H9 (cell line): ENCODE results near the gene CTDSP2. TPM values are rescaled to one million over a fixed set of nuclear protein-coding genes. Genes with fewer than 3 reads are reported as not detected.

ENCODE experiments used
- DNase-seq: peaks from one replicate; pipeline ENCODE4 v3.0.0-alpha.2; 2017
- H2AFZ ChIP-seq: one replicate; pipeline ENCODE4 v1.6.1; 2013; ENCODE audit warnings: mild to moderate bottlenecking, low read length, control low read depth, moderate library complexity
- H2AK5ac ChIP-seq: 2 replicates; pipeline ENCODE4 v1.6.1; 2013; ENCODE audit warnings: low read length, control low read depth, mixed read lengths; ENCODE audit not compliant: insufficient read length
- H2BK120ac ChIP-seq: one replicate; pipeline ENCODE4 v1.6.1; 2013; ENCODE audit warnings: low read depth, mild to moderate bottlenecking, low read length, control low read depth, inconsistent platforms; ENCODE audit not compliant: poor library complexity, severe bottlenecking
- H2BK12ac ChIP-seq: 2 replicates; pipeline ENCODE4 v1.6.1; 2013; ENCODE audit warnings: low read length, control low read depth, mixed read lengths, low read depth; ENCODE audit not compliant: insufficient read length
- H2BK15ac ChIP-seq: 2 replicates; pipeline ENCODE4 v1.6.1; 2013; ENCODE audit warnings: low read depth, low read length, control low read depth
- H2BK20ac ChIP-seq: one replicate; pipeline ENCODE4 v1.6.1; 2013; ENCODE audit warnings: low read depth, mild to moderate bottlenecking, low read length, control low read depth, inconsistent platforms; ENCODE audit not compliant: poor library complexity, severe bottlenecking
- H2BK5ac ChIP-seq: 2 replicates; pipeline ENCODE4 v1.6.1; 2013; ENCODE audit warnings: low read length, control low read depth, mixed read lengths; ENCODE audit not compliant: insufficient read length
- H3K14ac ChIP-seq: 2 replicates; pipeline ENCODE4 v1.6.1; 2013; ENCODE audit warnings: low read length, control low read depth; ENCODE audit not compliant: insufficient read depth
- H3K18ac ChIP-seq: 2 replicates; pipeline ENCODE4 v1.6.1; 2013; ENCODE audit warnings: low read depth, mild to moderate bottlenecking, mixed read lengths, low read length, control low read depth; ENCODE audit not compliant: insufficient read length
- H3K23ac ChIP-seq: 2 replicates; pipeline ENCODE4 v1.6.1; 2013; ENCODE audit warnings: low read length, control low read depth, mixed read lengths, low read depth; ENCODE audit not compliant: insufficient read length
- H3K23me2 ChIP-seq: 2 replicates; pipeline ENCODE4 v1.6.1; 2013; ENCODE audit warnings: low read depth, mild to moderate bottlenecking, mixed read lengths, low read length, control low read depth; ENCODE audit not compliant: insufficient read length, poor library complexity, severe bottlenecking
- H3K27ac ChIP-seq: 2 replicates; pipeline ENCODE4 v1.5.1; 2013; ENCODE audit warnings: low read length, control low read depth, mixed read lengths, low read depth; ENCODE audit not compliant: insufficient read length
- H3K27me3 ChIP-seq: 2 replicates; pipeline ENCODE4 v1.6.1; 2013; ENCODE audit warnings: low read length, control low read depth, inconsistent platforms; ENCODE audit not compliant: insufficient read depth
- H3K4ac ChIP-seq: 2 replicates; pipeline ENCODE4 v1.6.1; 2013; ENCODE audit warnings: low read depth, mild to moderate bottlenecking, control low read depth, inconsistent platforms, low read length, moderate library complexity
- H3K4me1 ChIP-seq: 2 replicates; pipeline ENCODE4 v1.6.1; 2013; ENCODE audit warnings: low read length, control low read depth, inconsistent platforms; ENCODE audit not compliant: insufficient read depth
- H3K4me2 ChIP-seq: 2 replicates; pipeline ENCODE4 v1.6.1; 2013; ENCODE audit warnings: low read length, control low read depth, mixed read lengths; ENCODE audit not compliant: insufficient read length, insufficient read depth
- H3K56ac ChIP-seq: 2 replicates; pipeline ENCODE4 v1.6.1; 2013; ENCODE audit warnings: low read depth, mild to moderate bottlenecking, mixed read lengths, low read length, control low read depth; ENCODE audit not compliant: insufficient read length
- H3K79me1 ChIP-seq: 2 replicates; pipeline ENCODE4 v1.6.1; 2013; ENCODE audit warnings: low read depth, mild to moderate bottlenecking, moderate library complexity, low read length, control low read depth, inconsistent platforms; ENCODE audit not compliant: insufficient read depth, poor library complexity, severe bottlenecking
- H3K79me2 ChIP-seq: 2 replicates; pipeline ENCODE4 v1.6.1; 2013; ENCODE audit warnings: low read length, control low read depth, inconsistent platforms; ENCODE audit not compliant: insufficient read depth
- H3K9ac ChIP-seq: 2 replicates; pipeline ENCODE4 v1.6.1; 2013; ENCODE audit warnings: low read length, control low read depth, mixed read lengths; ENCODE audit not compliant: insufficient read length; ENCODE audit errors: extremely low read depth
- H3K9me3 ChIP-seq: one replicate; pipeline ENCODE4 v1.6.1; 2013; ENCODE audit warnings: low read depth, low read length, inconsistent platforms; ENCODE audit not compliant: control insufficient read depth
- H3T11ph ChIP-seq: one replicate; pipeline ENCODE4 v1.6.1; 2013; ENCODE audit warnings: mild to moderate bottlenecking, low read length, control low read depth, inconsistent platforms
- H4K20me1 ChIP-seq: one replicate; pipeline ENCODE4 v1.6.1; 2013; ENCODE audit not compliant: control insufficient read depth, insufficient read length, insufficient read depth
- H4K5ac ChIP-seq: 2 replicates; pipeline ENCODE4 v1.6.1; 2013; ENCODE audit warnings: low read depth, mild to moderate bottlenecking, mixed read lengths, low read length, control low read depth; ENCODE audit not compliant: insufficient read length
- H4K8ac ChIP-seq: replicated peaks from 2 replicates; pipeline ENCODE4 v1.6.1; 2013; ENCODE audit warnings: low read length, control low read depth, mixed read lengths, low read depth; ENCODE audit not compliant: insufficient read length
- H4K91ac ChIP-seq: 2 replicates; pipeline ENCODE4 v1.6.1; 2013; ENCODE audit warnings: low read depth, mild to moderate bottlenecking, moderate library complexity, mixed read lengths, low read length, control low read depth; ENCODE audit not compliant: insufficient read length
- H3K27ac Mint-ChIP-seq, 3 experiments: 2 replicates in 2 of 3; 3 replicates in 1 of 3; pipeline ENCODE4 v1.8.0; 2020 to 2021; ENCODE audit warnings: mixed read lengths in 3 of 3, mild to moderate bottlenecking in 1 of 3, moderate library complexity in 1 of 3
- H3K27me3 Mint-ChIP-seq: 2 replicates; pipeline ENCODE4 v1.8.0; 2021; ENCODE audit warnings: low read depth, mild to moderate bottlenecking, moderate library complexity, mixed read lengths
- H3K36me3 Mint-ChIP-seq, 3 experiments: 2 replicates in 2 of 3; 3 replicates in 1 of 3; pipeline ENCODE4 v1.8.0; 2020 to 2021; ENCODE audit warnings: low read depth in 3 of 3, mixed read lengths in 3 of 3; ENCODE audit not compliant: insufficient read depth in 1 of 3
- H3K4me1 Mint-ChIP-seq, 2 experiments: 2 replicates each; pipeline ENCODE4 v1.8.0; 2020; ENCODE audit warnings: mixed read lengths in 2 of 2
- H3K4me3 Mint-ChIP-seq, 2 experiments: 2 replicates in 1 of 2; 3 replicates in 1 of 2; pipeline ENCODE4 v1.8.0; 2020 to 2021; ENCODE audit warnings: mild to moderate bottlenecking in 2 of 2, mixed read lengths in 2 of 2, moderate library complexity in 1 of 2
- H3K9me3 Mint-ChIP-seq, 2 experiments: 2 replicates in 1 of 2; 3 replicates in 1 of 2; pipeline ENCODE4 v1.8.0; 2020; ENCODE audit warnings: mild to moderate bottlenecking in 2 of 2, mixed read lengths in 2 of 2, moderate library complexity in 1 of 2
- WGBS: extraction: QIAGEN DNeasy Blood & Tissue Kit; methylation state at CpG from one replicate; pipeline ENCODE4 v1.1.7; 2013; ENCODE audit warnings: missing lambda C conversion rate, low lambda C conversion rate, mixed read lengths; ENCODE audit not compliant: insufficient read length; ENCODE audit errors: extremely low coverage; 5-methylcytosine and 5-hydroxymethylcytosine counted together
- total RNA-seq: library from RNA; stranded (reverse); gene quantifications from 2 replicates; pipeline ENCODE4 v1.2.1, GENCODE V29; 2021
- TF ChIP-seq, protein P1 (sequence below): fragments of 200-600 bp; sonication (generic); conservative IDR thresholded peaks from 3 replicates; pipeline ENCODE4 v1.8.0; 2021; ENCODE audit warnings: antibody characterized with exemption, mild to moderate bottlenecking

Gene CTDSP2
- total RNA-seq, 1 experiment from 2014 or later: 103 TPM

DNA sequence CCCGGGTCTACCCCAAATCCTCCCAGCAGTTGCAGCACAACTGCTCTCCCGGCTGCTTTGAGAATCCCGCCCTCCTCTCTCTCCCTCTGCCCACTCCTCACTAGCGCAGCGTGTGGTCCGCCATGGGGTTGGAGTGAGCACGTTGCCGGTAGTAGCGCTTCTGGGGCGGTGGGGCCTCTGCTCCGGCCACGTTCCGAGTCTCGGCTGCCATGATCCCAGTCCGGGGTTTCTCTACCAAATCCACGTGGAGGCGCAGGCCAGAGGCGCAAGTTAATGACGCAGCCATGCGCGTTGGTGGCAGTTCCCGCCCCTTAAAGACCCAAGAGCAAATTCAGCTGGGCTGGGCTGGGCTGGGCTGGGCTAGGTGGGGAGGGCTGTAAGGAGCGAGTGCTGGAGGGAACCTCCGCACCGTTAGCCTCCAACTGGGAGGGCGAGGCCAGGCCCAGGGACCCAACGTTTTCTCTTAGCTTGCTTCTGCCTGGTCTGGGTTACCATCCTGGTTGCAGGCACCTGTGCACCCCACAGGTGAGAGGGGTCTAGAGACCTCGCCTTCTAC, 74.6 kb downstream of the CTDSP2 start, which contains the start of gene METTL1:
Gene METTL1 (minus strand): TSS at position 233 of the 556 bp plus-strand sequence. CDS start 22 bp downstream, at position 211.
- H3K79me1 ChIP-seq: no peaks in the 10 kb centered on the region
- H3K36me3 Mint-ChIP-seq: peaks cover 20 to 42% (median 31%) of the 10 kb centered on the region in 3 experiments
- no peak within 1 kb of the TSS for H2BK12ac ChIP-seq
- H3K9me3 Mint-ChIP-seq: no peaks in the 10 kb centered on the region
- H3K27ac ChIP-seq: peak within 1 kb of the TSS; percentile 17
- H3K4me1 Mint-ChIP-seq: peaks cover 13 to 19% of the 10 kb centered on the region in 2 experiments
- H4K5ac ChIP-seq: no peak within 1 kb of the TSS
- peaks cover 9% of the 10 kb centered on the region for H3K23me2 ChIP-seq
- no peak within 1 kb of the TSS for H2BK120ac ChIP-seq
- no peak within 1 kb of the TSS for H3K56ac ChIP-seq
- peak within 1 kb of the TSS; percentile 98 to 99 for H3K4me3 Mint-ChIP-seq
- H3K18ac ChIP-seq: peak within 1 kb of the TSS; percentile 97
- no peak within 1 kb of the TSS for H3K23ac ChIP-seq
- no peaks in the 10 kb centered on the region for H4K20me1 ChIP-seq
- no peaks in the 10 kb centered on the region; the same call in 1 of the 2 replicates for H3K27me3 ChIP-seq
- no CpG with 5 or more reads among the region's 28 CpGs for WGBS
- peak within 1 kb of the TSS; percentile 56 for H3T11ph ChIP-seq
- no peak within 1 kb of the TSS for H2AK5ac ChIP-seq
- H4K8ac ChIP-seq: no peak within 1 kb of the TSS
- H3K9me3 ChIP-seq: no peaks in the 10 kb centered on the region
- peaks cover 3% of the 10 kb centered on the region; the same call in 1 of the 2 replicates for H3K4me1 ChIP-seq
- H3K4ac ChIP-seq: no peak within 1 kb of the TSS
- TF ChIP-seq, protein P1, sequence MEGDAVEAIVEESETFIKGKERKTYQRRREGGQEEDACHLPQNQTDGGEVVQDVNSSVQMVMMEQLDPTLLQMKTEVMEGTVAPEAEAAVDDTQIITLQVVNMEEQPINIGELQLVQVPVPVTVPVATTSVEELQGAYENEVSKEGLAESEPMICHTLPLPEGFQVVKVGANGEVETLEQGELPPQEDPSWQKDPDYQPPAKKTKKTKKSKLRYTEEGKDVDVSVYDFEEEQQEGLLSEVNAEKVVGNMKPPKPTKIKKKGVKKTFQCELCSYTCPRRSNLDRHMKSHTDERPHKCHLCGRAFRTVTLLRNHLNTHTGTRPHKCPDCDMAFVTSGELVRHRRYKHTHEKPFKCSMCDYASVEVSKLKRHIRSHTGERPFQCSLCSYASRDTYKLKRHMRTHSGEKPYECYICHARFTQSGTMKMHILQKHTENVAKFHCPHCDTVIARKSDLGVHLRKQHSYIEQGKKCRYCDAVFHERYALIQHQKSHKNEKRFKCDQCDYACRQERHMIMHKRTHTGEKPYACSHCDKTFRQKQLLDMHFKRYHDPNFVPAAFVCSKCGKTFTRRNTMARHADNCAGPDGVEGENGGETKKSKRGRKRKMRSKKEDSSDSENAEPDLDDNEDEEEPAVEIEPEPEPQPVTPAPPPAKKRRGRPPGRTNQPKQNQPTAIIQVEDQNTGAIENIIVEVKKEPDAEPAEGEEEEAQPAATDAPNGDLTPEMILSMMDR: no peak
- H2BK15ac ChIP-seq: no peak within 1 kb of the TSS
- H3K79me2 ChIP-seq: no peaks in the 10 kb centered on the region
- DNase-seq: peak; percentile 99
- peak within 1 kb of the TSS; percentile 44 for H3K4me2 ChIP-seq
- no peak within 1 kb of the TSS for H4K91ac ChIP-seq
- peaks cover 7% of the 10 kb centered on the region for H3K27me3 Mint-ChIP-seq
- no peak within 1 kb of the TSS for H2BK5ac ChIP-seq
- H3K27ac Mint-ChIP-seq: peak within 1 kb of the TSS; percentile 100
- no peak within 1 kb of the TSS for H2BK20ac ChIP-seq
- peak within 1 kb of the TSS; percentile 94 for H3K9ac ChIP-seq
- peak within 1 kb of the TSS; percentile 72 for H2AFZ ChIP-seq
- H3K14ac ChIP-seq: peak within 1 kb of the TSS; percentile 98
